Common myeloid progenitor, CD34-positive (primary cell): ENCODE results near the gene OGT.

ENCODE experiments used
- CTCF ChIA-PET: fragments of 350-600 bp; sonication (Branson Sonifier 250); formaldehyde crosslinking; loops from one replicate; lab custom pipeline; 2021; ENCODE audit warnings: antibody characterized with exemption; lab: Charles Lee
- POLR2A ChIA-PET: fragments of 350-600 bp; sonication (Branson Sonifier 250); formaldehyde crosslinking; loops from one replicate; lab custom pipeline; 2021; ENCODE audit warnings: antibody characterized with exemption; lab: Charles Lee
- DNase-seq, 3 donors: peaks; one replicate each; pipeline versions ENCODE4 v3.0.0 to v3.0.0-alpha.2; 2013
- H3K27ac ChIP-seq, 2 experiments: 1 replicate in 1 of 2; 2 replicates in 1 of 2; pipeline ENCODE4 v1.7.0; 2013; ENCODE audit warnings: inconsistent platforms in 2 of 2, low read length in 2 of 2, mild to moderate bottlenecking in 2 of 2, low read depth in 1 of 2, moderate library complexity in 1 of 2; ENCODE audit not compliant: severe bottlenecking in 2 of 2, insufficient read depth in 1 of 2, poor library complexity in 1 of 2
- H3K27me3 ChIP-seq, 5 experiments: replicated peaks in 2 of 5; 1 replicate in 3 of 5; 2 replicates in 2 of 5; pipeline versions ENCODE4 v1.6.1 to v1.7.0; 2013; ENCODE audit warnings: low read length in 4 of 5, mild to moderate bottlenecking in 2 of 5, moderate library complexity in 2 of 5, inconsistent platforms in 1 of 5; ENCODE audit not compliant: insufficient read depth in 5 of 5, control insufficient read depth in 4 of 5
- H3K36me3 ChIP-seq, 4 experiments: 1 replicate in 2 of 4; 2 replicates in 2 of 4; pipeline versions ENCODE4 v1.6.1 to v1.7.0; 2013; ENCODE audit warnings: low read length in 3 of 4, control low read depth in 1 of 4, mild to moderate bottlenecking in 1 of 4; ENCODE audit not compliant: control insufficient read depth in 4 of 4, insufficient read depth in 4 of 4
- H3K4me1 ChIP-seq, 4 experiments: 1 replicate in 3 of 4; 2 replicates in 1 of 4; pipeline versions ENCODE4 v1.6.1 to v1.7.1; 2013; ENCODE audit warnings: low read length in 3 of 4, mild to moderate bottlenecking in 3 of 4, control low read depth in 1 of 4, inconsistent platforms in 1 of 4, moderate library complexity in 1 of 4; ENCODE audit not compliant: control insufficient read depth in 4 of 4, insufficient read depth in 4 of 4; ENCODE audit errors: control extremely low read depth in 1 of 4
- H3K4me3 ChIP-seq, 7 experiments: 1 replicate in 4 of 7; 2 replicates in 3 of 7; pipeline versions ENCODE4 v1.5.1 to v1.7.0; 2013; ENCODE audit warnings: mild to moderate bottlenecking in 7 of 7, low read length in 6 of 7, moderate library complexity in 6 of 7, inconsistent platforms in 2 of 7, low read depth in 2 of 7, control low read depth in 1 of 7; ENCODE audit not compliant: insufficient read depth in 4 of 7, control insufficient read depth in 1 of 7; ENCODE audit errors: extremely low read depth in 1 of 7
- H3K9me3 ChIP-seq, 5 experiments: 1 replicate in 4 of 5; 2 replicates in 1 of 5; pipeline versions ENCODE4 v1.6.1 to v1.7.1; 2013; ENCODE audit warnings: low read length in 4 of 5, mild to moderate bottlenecking in 2 of 5, inconsistent platforms in 1 of 5, low read depth in 1 of 5, moderate library complexity in 1 of 5; ENCODE audit not compliant: control insufficient read depth in 4 of 5, insufficient read depth in 2 of 5; ENCODE audit errors: control extremely low read depth in 1 of 5
- WGBS: methylation state at CpG from one replicate; pipeline ENCODE4 v1.1.5; 2013; ENCODE audit not compliant: insufficient coverage; 5-methylcytosine and 5-hydroxymethylcytosine counted together

OGT gene

DNA sequence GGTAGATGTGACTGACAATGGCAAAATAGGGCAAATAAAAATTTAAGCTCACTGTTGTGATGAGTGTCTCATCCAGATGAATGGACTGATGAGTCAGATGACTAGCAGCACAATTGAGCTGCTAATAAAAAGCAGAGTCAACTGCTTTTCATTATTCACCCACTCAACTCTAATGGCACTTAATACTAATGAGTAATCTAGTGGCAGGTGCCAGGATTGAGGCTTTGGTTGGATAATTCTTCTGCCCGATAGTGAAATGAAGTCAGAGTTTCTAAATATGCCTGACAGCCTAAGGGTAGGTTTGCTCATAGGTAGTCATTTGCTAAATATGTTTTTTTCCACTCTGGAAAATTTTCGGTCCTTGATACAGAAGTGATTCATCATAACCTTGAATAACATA, 10.4 kb downstream of the OGT start:
- H3K36me3 ChIP-seq = peaks cover 7 to 46% (median 26%) of the 10 kb centered on the region in 4 experiments
- H3K27me3 ChIP-seq = no peaks in the 10 kb centered on the region
- H3K4me1 ChIP-seq = peaks cover 16 to 34% (median 22%) of the 10 kb centered on the region in 4 experiments
- no peak overlapping the region for H3K27ac ChIP-seq
- ChIA-PET CTCF (no interaction called here), POLR2A (no interaction called here)
- H3K9me3 ChIP-seq = no peaks in the 10 kb centered on the region
- no peak overlapping the region for H3K4me3 ChIP-seq
- no CpG with 5 or more reads among the region's 2 CpGs for WGBS
- DNase-seq = no peak

DNA sequence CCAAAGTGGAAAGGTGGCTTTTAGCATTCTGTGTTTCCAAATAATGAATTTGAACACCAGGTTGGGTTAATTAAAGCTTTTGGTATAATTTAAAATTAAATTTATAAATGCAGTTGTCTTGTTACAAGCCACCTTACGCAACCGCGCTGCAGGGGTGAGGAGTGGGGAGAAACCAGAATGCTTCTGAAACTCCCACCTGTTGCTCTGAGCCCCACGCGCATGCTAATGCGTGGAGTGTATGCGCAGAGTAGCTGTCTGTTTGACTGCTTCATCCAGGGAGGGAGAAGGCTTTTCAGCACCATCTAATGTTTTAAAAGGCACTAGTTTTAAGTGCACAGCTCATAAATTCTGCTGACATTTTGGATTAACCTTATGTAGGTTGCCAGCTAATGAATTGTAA, 12.5 kb downstream of the OGT start:
- peaks cover 9 to 47% (median 31%) of the 10 kb centered on the region in 4 experiments for H3K36me3 ChIP-seq
- POLR2A ChIA-PET = no interaction called here

DNA sequence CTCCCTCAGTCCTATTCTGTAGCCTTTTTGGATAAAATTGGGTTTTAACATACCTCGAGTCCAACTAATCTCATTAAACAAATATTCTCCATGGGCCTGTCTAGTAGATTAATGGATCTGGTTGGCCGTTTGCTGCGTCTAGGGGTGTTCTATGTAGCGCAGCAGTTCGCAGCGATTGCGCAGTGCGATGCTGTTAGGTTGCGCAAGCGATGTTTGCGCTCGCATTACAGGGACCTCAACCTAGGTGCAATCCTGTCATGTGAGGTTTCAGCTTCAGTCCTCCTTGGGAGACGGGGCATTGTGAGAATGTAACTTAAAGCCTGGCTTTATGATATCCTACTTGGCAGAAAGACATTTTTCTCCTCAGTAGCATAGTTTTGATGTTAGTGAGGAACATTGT, 14.0 kb downstream of the OGT start:
- ChIA-PET CTCF (no interaction called here), POLR2A (no interaction called here)

More for the DNA sequence above, 12.5 kb downstream of the OGT start:
- no peak overlapping the region for H3K4me3 ChIP-seq
- peaks cover 8 to 19% (median 16%) of the 10 kb centered on the region in 4 experiments for H3K4me1 ChIP-seq
- no peak overlapping the region for H3K27ac ChIP-seq
- no peak for DNase-seq
- CTCF ChIA-PET = interaction anchor here (1.5 kb wide), 1 partner anchor 8 kb away, joined by 5 read pairs; no protein-coding TSS in a partner anchor
- H3K27me3 ChIP-seq = no peaks in the 10 kb centered on the region
- no peaks in the 10 kb centered on the region for H3K9me3 ChIP-seq
- WGBS = 95% methylated on average over 7 of the region's 7 CpGs

DNA sequence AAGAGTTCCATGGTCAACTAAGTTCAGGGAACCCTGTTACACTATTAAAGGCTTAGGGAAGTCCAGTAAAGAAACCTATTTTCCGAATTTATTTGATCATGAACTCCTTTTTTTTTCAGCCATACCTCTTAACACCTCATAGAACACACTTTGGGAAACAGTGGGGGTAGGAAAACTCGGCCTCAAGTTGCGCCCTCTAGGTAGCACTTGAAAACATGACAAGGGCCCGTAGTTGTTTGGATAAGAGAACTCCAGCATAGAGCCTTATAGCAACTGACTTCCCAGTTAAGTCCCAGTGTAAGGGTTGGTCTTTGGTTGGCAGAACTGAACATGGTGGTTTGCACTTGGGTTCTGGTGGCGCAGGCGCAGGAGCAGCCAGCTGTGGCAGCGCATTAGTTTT, 14.4 kb downstream of the OGT start:
- DNase-seq = no peak
- Histone ChIP-seq H3K4me1 (peaks cover 0 to 4% (median 0%) of the 10 kb centered on the region in 4 experiments), H3K27me3 (no peaks in the 10 kb centered on the region), H3K4me3 (no peak overlapping the region), H3K27ac (no peak overlapping the region), H3K9me3 (no peaks in the 10 kb centered on the region), H3K36me3 (peaks cover 9 to 47% (median 31%) of the 10 kb centered on the region in 4 experiments)
- POLR2A ChIA-PET = no interaction called here
- 89% methylated on average over 6 of the region's 7 CpGs for WGBS
- CTCF ChIA-PET = no interaction called here

More for the DNA sequence above, 14.0 kb downstream of the OGT start:
- H3K36me3 ChIP-seq = peaks cover 9 to 47% (median 31%) of the 10 kb centered on the region in 4 experiments
- H3K9me3 ChIP-seq = no peaks in the 10 kb centered on the region
- 96% methylated on average over 11 of the region's 13 CpGs for WGBS
- peaks cover under 1 to 7% (median 3%) of the 10 kb centered on the region in 4 experiments for H3K4me1 ChIP-seq
- H3K4me3 ChIP-seq = no peak overlapping the region
- no peak for DNase-seq
- no peak overlapping the region for H3K27ac ChIP-seq
- no peaks in the 10 kb centered on the region for H3K27me3 ChIP-seq

DNA sequence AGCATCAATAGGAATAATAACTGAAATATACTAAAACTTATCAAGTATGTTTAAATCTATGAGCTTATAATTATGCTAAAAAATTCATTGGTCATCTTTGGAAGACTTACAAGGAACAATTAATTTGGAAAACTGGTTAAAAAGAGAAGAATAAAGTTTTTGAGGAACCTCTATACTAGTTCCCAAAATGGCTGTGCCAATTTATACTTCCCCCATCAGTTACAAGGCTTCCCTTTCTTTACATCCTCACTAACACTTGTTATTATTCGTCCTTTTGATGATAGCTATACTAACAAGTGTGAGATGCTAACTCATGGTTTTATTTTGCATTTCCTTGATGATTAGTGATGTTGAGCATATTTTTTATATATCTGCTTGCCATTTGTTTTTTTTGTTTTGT, 17.1 kb downstream of the OGT start:
- CTCF ChIA-PET = interaction anchor here (1.1 kb wide), 1 partner anchor 15 kb away, joined by 3 read pairs; no protein-coding TSS in a partner anchor
- no CpG with 5 or more reads among the region's 1 CpG for WGBS
- Histone ChIP-seq H3K9me3 (no peaks in the 10 kb centered on the region), H3K4me1 (no peaks in the 10 kb centered on the region), H3K36me3 (peaks cover 10 to 54% (median 25%) of the 10 kb centered on the region in 4 experiments), H3K4me3 (no peak overlapping the region), H3K27me3 (no peaks in the 10 kb centered on the region), H3K27ac (no peak overlapping the region)
- no peak for DNase-seq
- POLR2A ChIA-PET = interaction anchor here (1.0 kb wide), 1 partner anchor 15 kb away, joined by 4 read pairs; no protein-coding TSS in a partner anchor

DNA sequence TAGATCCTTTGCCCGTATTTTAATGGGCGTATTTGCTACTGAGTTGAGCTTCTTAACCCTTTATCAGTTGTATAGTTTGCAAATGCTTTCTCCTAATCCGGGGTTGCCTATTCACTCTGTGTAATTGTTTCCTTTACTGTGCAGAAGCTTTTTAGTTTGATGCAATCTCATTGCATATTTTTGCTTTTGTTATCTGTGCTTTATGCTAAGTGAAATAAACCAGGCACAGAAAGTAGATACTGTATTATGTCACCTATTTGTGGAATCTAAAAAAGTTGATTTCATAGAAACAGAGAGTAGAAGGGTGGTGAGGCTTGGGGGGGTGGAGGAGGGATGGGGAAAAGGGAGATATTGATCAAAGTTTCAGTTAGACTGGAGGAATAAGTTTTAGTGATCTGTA, 17.7 kb downstream of the OGT start:
- H3K9me3 ChIP-seq = no peaks in the 10 kb centered on the region
- no peaks in the 10 kb centered on the region for H3K4me1 ChIP-seq
- CTCF ChIA-PET = interaction anchor here (1.1 kb wide), 1 partner anchor 16 kb away, joined by 3 read pairs; no protein-coding TSS in a partner anchor
- no peak overlapping the region for H3K27ac ChIP-seq
- H3K4me3 ChIP-seq = no peak overlapping the region
- POLR2A ChIA-PET = no interaction called here
- no peaks in the 10 kb centered on the region for H3K27me3 ChIP-seq
- 100% methylated on average over 1 of the region's 3 CpGs for WGBS
- peaks cover 10 to 52% (median 24%) of the 10 kb centered on the region in 4 experiments for H3K36me3 ChIP-seq
- DNase-seq = no peak

DNA sequence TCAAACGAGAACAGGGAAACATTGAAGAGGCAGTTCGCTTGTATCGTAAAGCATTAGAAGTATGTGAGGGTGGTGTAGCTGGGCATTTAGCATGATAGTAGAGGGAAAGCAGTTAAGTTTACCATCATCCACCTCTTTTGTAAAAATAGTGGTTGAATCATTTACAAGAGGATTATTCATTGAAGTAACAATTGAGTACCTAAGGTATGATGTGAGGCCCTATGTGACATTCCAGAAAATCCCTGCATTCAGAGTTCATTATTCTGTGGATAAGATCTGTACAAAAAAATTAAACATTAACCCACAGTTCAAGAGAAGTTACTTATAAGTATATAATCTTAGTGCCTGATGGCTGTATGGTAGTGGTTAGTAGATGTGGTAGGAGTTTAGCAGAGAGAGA, 23.1 kb downstream of the OGT start:
- Histone ChIP-seq H3K36me3 (peaks cover 9 to 66% (median 26%) of the 10 kb centered on the region in 4 experiments), H3K4me1 (no peaks in the 10 kb centered on the region), H3K9me3 (no peaks in the 10 kb centered on the region), H3K27ac (no peak overlapping the region), H3K27me3 (no peaks in the 10 kb centered on the region), H3K4me3 (no peak overlapping the region)
- WGBS = no CpG with 5 or more reads among the region's 3 CpGs
- ChIA-PET CTCF (interaction anchor here (1.1 kb wide), 1 partner anchor 68 kb away, joined by 3 read pairs; no protein-coding TSS in a partner anchor), POLR2A (no interaction called here)
- no peak for DNase-seq
